PC-3 (cell line): ENCODE measurements around the gene KRT1. TPM values are rescaled to one million over a fixed set of nuclear protein-coding genes. Genes with fewer than 3 reads are reported as not detected.

Experiments used
- ATAC-seq: fragments of 200-7000 bp; cut with Tn5 transposase; 2 replicates; pipeline ENCODE4 v1.9.1; 2020; ENCODE audit warnings: mild to moderate bottlenecking, moderate library complexity
- BruUV-seq: library from RNA; stranded (reverse); fragments of 400-500 nt; replicated peaks from 2 replicates; lab custom pipeline; 2021; lab: Mats Ljungman, UMichigan
- CTCF ChIA-PET: fragments of 300-600 bp; sonication (Branson Sonifier 250); formaldehyde crosslinking; loops from one replicate; lab custom pipeline; 2022; ENCODE audit warnings: antibody characterized with exemption; lab: Charles Lee
- POLR2A ChIA-PET: fragments of 300-600 bp; sonication (Branson Sonifier 250); formaldehyde crosslinking; loops from one replicate; lab custom pipeline; 2022; ENCODE audit warnings: antibody characterized with exemption; ENCODE audit not compliant: unreplicated experiment; lab: Charles Lee
- DNase-seq: peaks from one replicate; pipeline ENCODE4 v3.0.0-alpha.2; 2015
- H2AFZ ChIP-seq: fragments of 300-600 bp; sonication (generic); 2 replicates; pipeline ENCODE4 v1.6.0; 2016; ENCODE audit warnings: antibody characterized with exemption, low read length
- H3F3A ChIP-seq: fragments of 300-600 bp; sonication (generic); one replicate; pipeline ENCODE4 v1.6.0; 2017; ENCODE audit warnings: antibody characterized with exemption, low read length, control low read depth, mild to moderate bottlenecking; ENCODE audit not compliant: unreplicated experiment
- H3K27ac ChIP-seq: fragments of 300-600 bp; sonication (generic); 2 replicates; pipeline ENCODE4 v1.5.1; 2016; ENCODE audit warnings: mild to moderate bottlenecking, low read length
- H3K27me3 ChIP-seq: fragments of 300-600 bp; sonication (generic); 2 replicates; pipeline ENCODE4 v1.6.1; 2016; ENCODE audit warnings: low read length, mixed read lengths
- H3K36me3 ChIP-seq: fragments of 300-600 bp; sonication (generic); 2 replicates; pipeline ENCODE4 v1.6.1; 2016; ENCODE audit warnings: low read depth, mixed run types, low read length, mixed read lengths
- H3K4me1 ChIP-seq: fragments of 300-600 bp; sonication (generic); 2 replicates; pipeline ENCODE4 v1.5.1; 2016; ENCODE audit warnings: low read length; ENCODE audit not compliant: insufficient read depth
- H3K4me2 ChIP-seq: fragments of 300-600 bp; sonication (generic); 2 replicates; pipeline ENCODE4 v1.6.0; 2016; ENCODE audit warnings: low read length
- H3K4me3 ChIP-seq: fragments of 300-600 bp; sonication (generic); 2 replicates; pipeline ENCODE4 v1.5.1; 2016; ENCODE audit warnings: mild to moderate bottlenecking, low read length, mixed read lengths
- H3K79me2 ChIP-seq: fragments of 300-600 bp; sonication (generic); 2 replicates; pipeline ENCODE4 v1.6.1; 2017; ENCODE audit warnings: low read length, mixed read lengths
- H3K9ac ChIP-seq: fragments of 300-600 bp; sonication (generic); 2 replicates; pipeline ENCODE4 v1.6.0; 2016; ENCODE audit warnings: mild to moderate bottlenecking, low read length
- H3K9me2 ChIP-seq: fragments of 300-600 bp; sonication (generic); replicated peaks from 2 replicates; pipeline ENCODE4 v1.6.1; 2016; ENCODE audit warnings: mixed run types, low read length, mixed read lengths
- H3K9me3 ChIP-seq: fragments of 300-600 bp; sonication (generic); 2 replicates; pipeline ENCODE4 v1.6.1; 2016; ENCODE audit warnings: low read length, mixed read lengths
- H4K20me1 ChIP-seq: fragments of 300-600 bp; sonication (generic); 2 replicates; pipeline ENCODE4 v1.6.1; 2016; ENCODE audit warnings: low read length, mixed read lengths
- EZH2 ChIP-seq: fragments of 300-600 bp; sonication (generic); IDR thresholded peaks from one replicate; pipeline ENCODE4 v1.6.1; 2017; ENCODE audit warnings: antibody characterized with exemption, mild to moderate bottlenecking, low read length; ENCODE audit not compliant: unreplicated experiment
- EZH2phosphoT487 ChIP-seq: fragments of 300-600 bp; sonication (generic); IDR thresholded peaks from 2 replicates; pipeline ENCODE4 v1.6.1; 2018; ENCODE audit warnings: mild to moderate bottlenecking, antibody characterized with exemption, low read length, borderline replicate concordance
- intact Hi-C: fragments of 100-400 bp; cut with micrococcal nuclease; formaldehyde crosslinking; loops from 2 replicates; pipeline ENCODE4 v1.9.0; 2023
- total RNA-seq: library from RNA; depleted of rRNA; stranded (reverse); fragments of >200 nt; gene quantifications from 2 replicates; pipeline ENCODE4 v1.2.3, GENCODE V29; 2014
- TF ChIP-seq, protein P1 (sequence below): fragments of 300-600 bp; sonication (generic); conservative IDR thresholded peaks from 2 replicates; pipeline ENCODE4 v1.5.1; 2017; ENCODE audit warnings: antibody characterized with exemption, low read depth, mild to moderate bottlenecking, low read length

The KRT1 gene
- total RNA-seq, 1 experiment from 2014 or later = not detected

DNA sequence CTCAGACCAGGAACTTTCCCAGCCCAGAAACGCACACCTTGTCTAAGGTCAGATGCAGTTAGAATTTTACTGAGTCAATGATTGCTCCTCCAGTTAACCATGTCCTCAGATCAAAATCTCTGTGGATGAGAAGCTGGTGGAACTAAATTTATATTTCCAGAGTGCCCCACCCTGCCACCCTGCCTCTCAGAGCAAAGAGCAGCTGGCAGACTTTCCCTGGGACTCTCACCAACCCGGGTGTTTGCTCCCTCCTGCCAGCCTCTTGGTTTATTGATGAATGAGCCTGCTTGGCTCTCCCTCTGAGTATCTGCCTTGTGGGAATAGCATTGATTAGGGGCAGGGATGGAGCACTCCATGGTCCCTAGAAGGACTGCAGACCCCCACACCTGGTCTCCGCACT is 5.9 kb upstream of the KRT1 start:
- Histone ChIP-seq H3K9me3 (no peaks in the 10 kb centered on the region), H3K36me3 (no peaks in the 10 kb centered on the region), H3K9me2 (no peaks in the 10 kb centered on the region), H2AFZ (no peak overlapping the region), H3K27ac (no peak overlapping the region), H3K4me3 (no peak overlapping the region), H3K4me1 (peaks cover 11% of the 10 kb centered on the region), H3F3A (no peaks in the 10 kb centered on the region), H4K20me1 (no peaks in the 10 kb centered on the region), H3K79me2 (no peaks in the 10 kb centered on the region), H3K4me2 (no peak overlapping the region), H3K27me3 (peaks cover 54% of the 10 kb centered on the region), H3K9ac (no peak overlapping the region)
- TF ChIP-seq EZH2phosphoT487 (no peak), EZH2 (no peak)
- TF ChIP-seq, protein P1, sequence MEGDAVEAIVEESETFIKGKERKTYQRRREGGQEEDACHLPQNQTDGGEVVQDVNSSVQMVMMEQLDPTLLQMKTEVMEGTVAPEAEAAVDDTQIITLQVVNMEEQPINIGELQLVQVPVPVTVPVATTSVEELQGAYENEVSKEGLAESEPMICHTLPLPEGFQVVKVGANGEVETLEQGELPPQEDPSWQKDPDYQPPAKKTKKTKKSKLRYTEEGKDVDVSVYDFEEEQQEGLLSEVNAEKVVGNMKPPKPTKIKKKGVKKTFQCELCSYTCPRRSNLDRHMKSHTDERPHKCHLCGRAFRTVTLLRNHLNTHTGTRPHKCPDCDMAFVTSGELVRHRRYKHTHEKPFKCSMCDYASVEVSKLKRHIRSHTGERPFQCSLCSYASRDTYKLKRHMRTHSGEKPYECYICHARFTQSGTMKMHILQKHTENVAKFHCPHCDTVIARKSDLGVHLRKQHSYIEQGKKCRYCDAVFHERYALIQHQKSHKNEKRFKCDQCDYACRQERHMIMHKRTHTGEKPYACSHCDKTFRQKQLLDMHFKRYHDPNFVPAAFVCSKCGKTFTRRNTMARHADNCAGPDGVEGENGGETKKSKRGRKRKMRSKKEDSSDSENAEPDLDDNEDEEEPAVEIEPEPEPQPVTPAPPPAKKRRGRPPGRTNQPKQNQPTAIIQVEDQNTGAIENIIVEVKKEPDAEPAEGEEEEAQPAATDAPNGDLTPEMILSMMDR = no peak
- POLR2A ChIA-PET = no interaction called here
- ATAC-seq = no peak
- CTCF ChIA-PET = no interaction called here
- intact Hi-C loops = no loop called here
- BruUV-seq = no TSS peak
- no peak for DNase-seq

DNA sequence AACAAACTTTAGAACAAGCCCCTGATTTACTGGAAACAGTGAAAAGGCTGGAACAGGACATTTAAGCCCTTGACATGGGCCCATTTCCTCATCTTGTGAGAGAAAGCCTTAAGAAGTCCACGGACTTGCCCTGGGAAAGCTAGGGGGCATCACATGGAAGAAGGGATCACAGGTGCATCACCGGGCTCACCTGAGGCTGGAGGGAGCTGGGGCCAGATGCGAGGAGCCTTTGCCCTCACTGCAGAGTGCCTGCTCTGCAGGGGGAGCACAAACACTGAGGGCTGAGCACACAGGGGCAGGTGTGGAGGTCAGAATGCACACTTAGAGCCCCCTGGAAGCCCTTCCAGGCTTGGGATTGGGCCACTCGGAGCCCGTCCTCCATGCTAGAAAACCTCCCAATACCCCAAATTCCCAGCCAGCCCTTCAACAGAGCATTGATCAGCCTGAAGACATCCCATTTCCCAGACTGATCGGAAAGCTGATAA is 5.2 kb upstream of the KRT1 start:
- H3K4me3 ChIP-seq = no peak overlapping the region
- no peak for DNase-seq
- H2AFZ ChIP-seq = no peak overlapping the region
- H3K4me2 ChIP-seq = no peak overlapping the region
- no peaks in the 10 kb centered on the region for H3K36me3 ChIP-seq
- no peaks in the 10 kb centered on the region for H3K79me2 ChIP-seq
- H3K9me2 ChIP-seq = no peaks in the 10 kb centered on the region
- no peak overlapping the region for H3K27ac ChIP-seq
- peaks cover 11% of the 10 kb centered on the region for H3K4me1 ChIP-seq
- no peaks in the 10 kb centered on the region for H3K9me3 ChIP-seq
- ChIA-PET POLR2A (no interaction called here), CTCF (no interaction called here)
- no peaks in the 10 kb centered on the region for H3F3A ChIP-seq
- no peaks in the 10 kb centered on the region for H4K20me1 ChIP-seq
- H3K9ac ChIP-seq = no peak overlapping the region
- intact Hi-C loops = no loop called here
- peaks cover 55% of the 10 kb centered on the region for H3K27me3 ChIP-seq
- TF ChIP-seq, protein P1 = no peak
- TF ChIP-seq EZH2 (no peak), EZH2phosphoT487 (no peak)
- ATAC-seq = no peak
- no TSS peak for BruUV-seq

DNA sequence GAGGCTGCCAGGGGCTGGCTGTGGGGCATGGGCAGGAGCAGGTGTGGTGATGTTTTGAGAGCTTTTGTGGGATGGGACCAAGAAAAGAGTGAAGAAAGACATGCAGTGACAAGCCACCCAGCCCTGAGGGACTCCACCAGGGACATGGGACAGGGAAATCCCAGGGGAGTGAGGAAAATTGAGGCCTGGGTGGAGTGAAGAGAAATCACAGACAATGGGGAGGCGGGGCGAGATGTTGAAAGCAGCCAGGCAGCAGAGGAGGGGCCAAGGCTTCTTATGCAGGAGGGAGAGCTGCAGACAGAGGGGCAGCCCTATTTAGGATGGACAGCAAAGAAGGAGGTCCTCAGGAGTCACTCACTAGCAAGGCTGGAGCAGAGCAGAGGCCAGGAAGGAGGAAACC is 4.2 kb upstream of the KRT1 start:
- no peaks in the 10 kb centered on the region for H3K36me3 ChIP-seq
- peaks cover 11% of the 10 kb centered on the region for H3K4me1 ChIP-seq
- no peak overlapping the region for H3K27ac ChIP-seq
- intact Hi-C loops = no loop called here
- no peak overlapping the region for H2AFZ ChIP-seq
- H4K20me1 ChIP-seq = no peaks in the 10 kb centered on the region
- H3K4me3 ChIP-seq = no peak overlapping the region
- H3K27me3 ChIP-seq = peaks cover 62% of the 10 kb centered on the region
- H3K79me2 ChIP-seq = no peaks in the 10 kb centered on the region
- no TSS peak for BruUV-seq
- H3K9me2 ChIP-seq = no peaks in the 10 kb centered on the region
- TF ChIP-seq EZH2phosphoT487 (no peak), EZH2 (no peak)
- TF ChIP-seq, protein P1 = no peak
- no peaks in the 10 kb centered on the region for H3F3A ChIP-seq
- no peak overlapping the region for H3K4me2 ChIP-seq
- no peak overlapping the region for H3K9ac ChIP-seq
- no peaks in the 10 kb centered on the region for H3K9me3 ChIP-seq
- no peak for DNase-seq
- ChIA-PET CTCF (no interaction called here), POLR2A (no interaction called here)
- ATAC-seq = no peak
